GM18519 (cell line): ENCODE results near the gene FBXL16.

ENCODE experiments used
- ATAC-seq: cut with Tn5 transposase; IDR thresholded peaks from one replicate; pipeline ENCODE4 v1.9.1; 2021; ENCODE audit warnings: mild to moderate bottlenecking, moderate library complexity; ENCODE audit not compliant: unreplicated experiment, low FRiP score

FBXL16 gene

GRCh38 chr16:648071-648780 is 57.4 kb downstream of the FBXL16 start:
- ATAC-seq = no peak

- no peak for ATAC-seq
Observed at GRCh38 chr16:647173-647902, 58.3 kb downstream of the FBXL16 start.

GRCh38 chr16:646679-647172 is 58.9 kb downstream of the FBXL16 start:
- no peak for ATAC-seq

DNA sequence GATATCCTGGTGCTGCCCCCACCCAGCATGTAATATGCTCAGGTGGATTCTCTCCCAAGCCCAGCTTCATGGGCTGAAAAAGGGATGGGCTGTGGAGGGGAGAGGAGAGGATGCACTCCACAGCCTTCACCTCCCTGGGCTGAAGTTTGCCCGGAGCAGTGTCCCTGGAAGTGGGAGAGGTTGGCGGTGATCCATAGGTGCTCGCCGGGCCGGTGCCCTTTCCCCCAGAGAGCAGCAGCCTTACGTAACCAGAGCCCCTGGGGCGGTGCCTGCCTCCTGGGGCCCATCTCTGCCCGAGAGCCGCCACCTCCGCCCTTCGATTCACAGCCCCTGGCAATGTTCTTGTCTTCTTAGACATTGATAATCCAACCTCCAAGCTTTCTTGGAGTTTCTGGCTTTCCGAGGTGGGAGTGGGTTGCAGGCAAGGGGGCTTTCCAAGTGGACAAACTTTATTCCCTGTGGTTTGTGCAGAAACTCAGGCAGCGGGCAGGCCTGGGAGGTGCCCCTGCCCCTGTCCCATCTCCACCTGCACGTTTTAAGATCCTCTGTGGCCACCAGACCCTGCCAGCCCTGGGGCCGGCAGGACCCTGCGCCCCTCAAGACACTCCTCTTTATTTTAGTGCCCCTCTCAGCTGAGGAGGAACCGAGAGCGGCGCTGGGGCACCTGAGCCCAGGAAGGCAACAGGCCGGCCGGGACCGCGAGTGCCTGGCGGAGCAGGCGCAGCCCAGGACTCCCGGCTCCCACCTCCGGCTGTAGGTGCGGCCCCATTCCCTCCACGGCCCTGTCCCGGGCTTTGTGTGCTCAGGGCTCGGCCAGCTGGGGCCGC is 59.5 kb downstream of the FBXL16 start:
- ATAC-seq = no peak

- no peak for ATAC-seq
Observed at GRCh38 chr16:644556-644955, 61.0 kb downstream of the FBXL16 start.

- no peak for ATAC-seq
Observed at GRCh38 chr16:643050-643368, 62.6 kb downstream of the FBXL16 start.
